A549 treated with AZD9567 at 1 μM for 4 hours (cell line): Measurements from ENCODE around the gene PASK. TPM values are rescaled to one million over a fixed set of nuclear protein-coding genes. Genes with fewer than 3 reads are reported as not detected.

ENCODE experiments used
- total RNA-seq: library from RNA; stranded (reverse); fragments of 200-300 nt; extraction: Qiagen RNA extraction; gene quantifications from 5 replicates; pipeline ENCODE4 v1.2.3, GENCODE V29; 2022; ENCODE audit not compliant: insufficient read depth

PASK gene
- total RNA-seq, result 7.0 to 10.4 TPM (median 8.6 TPM) in 5 replicates

GRCh38 chr2:241148891-241149674, at the start of gene PASK:
TSS of gene PASK (minus strand) at chr2:241149472. CDS start at chr2:241143032, 6,440 bp downstream.

GRCh38 chr2:241188361-241189092, 39.3 kb upstream of the PASK start, which contains the start of gene ANO7:
TSS of gene ANO7 (plus strand) at chr2:241188677. CDS start at chr2:241190064, 1,387 bp downstream.

GRCh38 chr2:241149925-241150659, 820 bp upstream of the PASK start, which contains the start of gene PPP1R7:
TSS of gene PPP1R7 (plus strand) at chr2:241150467. CDS start at chr2:241150496, 29 bp downstream.

GRCh38 chr2:241102239-241102803, 47.0 kb downstream of the PASK start, which contains the start of gene MTERF4:
TSS of gene MTERF4 (minus strand) at chr2:241102287. CDS start at chr2:241102273, 14 bp downstream.

Other genes with a start within 250 kb of the PASK start
- gene CROCC2, start 243.1 kb downstream of the PASK start, total RNA-seq, result not detected in 5 replicates
- 0.69 to 0.92 TPM (median 0.85 TPM) in 5 replicates for gene SNED1, start 150.9 kb downstream of the PASK start, total RNA-seq
- 19.1 to 26.0 TPM (median 23.8 TPM) in 5 replicates for gene MTERF4, start 47.2 kb downstream of the PASK start, total RNA-seq
- gene PPP1R7, start 995 bp upstream of the PASK start, total RNA-seq, result 59.2 to 70.8 TPM (median 60.9 TPM) in 5 replicates
- 1.7 to 3.7 TPM (median 2.1 TPM) in 5 replicates for gene ANO7, start 39.2 kb upstream of the PASK start, total RNA-seq
- 247 to 346 TPM (median 255 TPM) in 5 replicates for gene HDLBP, start 166.2 kb upstream of the PASK start, total RNA-seq
- gene SEPTIN2, start 166.5 kb upstream of the PASK start, total RNA-seq, result 231 to 368 TPM (median 273 TPM) in 5 replicates
- gene FARP2, start 206.8 kb upstream of the PASK start, total RNA-seq, result 27.8 to 43.6 TPM (median 34.0 TPM) in 5 replicates